GM19351 (cell line): ENCODE measurements around the gene BOD1.
A peak's percentile ranks its signal among the peaks of the same experiment; 100 is the strongest.

Source experiments
- ATAC-seq: cut with Tn5 transposase; IDR thresholded peaks from one replicate; pipeline ENCODE4 v1.9.1; 2021; ENCODE audit warnings: mild to moderate bottlenecking, moderate library complexity; ENCODE audit not compliant: unreplicated experiment

BOD1 gene

DNA sequence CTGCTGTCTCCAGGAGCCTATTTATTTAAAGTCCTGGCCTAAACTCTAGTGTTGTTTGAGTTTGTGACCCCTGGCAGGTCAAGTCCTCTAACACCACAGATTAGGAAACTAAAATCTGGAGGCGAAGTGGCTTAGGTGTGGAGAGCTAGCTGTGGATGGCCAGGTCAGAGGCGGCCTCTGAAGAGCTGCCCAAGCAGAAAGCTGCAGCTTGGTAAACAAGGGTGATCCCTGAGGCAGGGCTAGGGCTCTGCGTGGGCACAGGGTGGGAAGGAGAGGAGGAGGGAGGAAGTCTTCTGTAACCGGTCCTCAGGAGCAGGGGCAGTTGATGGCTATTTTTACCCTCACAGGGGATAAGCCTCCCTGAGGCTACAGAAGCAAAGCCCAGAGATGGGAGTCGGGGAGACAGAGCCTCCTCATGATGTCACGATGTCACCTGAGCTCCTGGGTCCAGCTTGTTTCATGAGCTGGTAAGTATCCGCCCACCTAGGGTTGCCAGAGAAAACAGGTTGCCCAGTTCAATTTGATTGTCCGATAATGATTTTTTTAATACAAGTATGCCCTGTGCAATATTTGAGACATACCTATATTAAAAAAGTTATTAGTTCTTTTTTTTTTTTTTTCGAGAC is 25.9 kb upstream of the BOD1 start:
- ATAC-seq, result no peak

DNA sequence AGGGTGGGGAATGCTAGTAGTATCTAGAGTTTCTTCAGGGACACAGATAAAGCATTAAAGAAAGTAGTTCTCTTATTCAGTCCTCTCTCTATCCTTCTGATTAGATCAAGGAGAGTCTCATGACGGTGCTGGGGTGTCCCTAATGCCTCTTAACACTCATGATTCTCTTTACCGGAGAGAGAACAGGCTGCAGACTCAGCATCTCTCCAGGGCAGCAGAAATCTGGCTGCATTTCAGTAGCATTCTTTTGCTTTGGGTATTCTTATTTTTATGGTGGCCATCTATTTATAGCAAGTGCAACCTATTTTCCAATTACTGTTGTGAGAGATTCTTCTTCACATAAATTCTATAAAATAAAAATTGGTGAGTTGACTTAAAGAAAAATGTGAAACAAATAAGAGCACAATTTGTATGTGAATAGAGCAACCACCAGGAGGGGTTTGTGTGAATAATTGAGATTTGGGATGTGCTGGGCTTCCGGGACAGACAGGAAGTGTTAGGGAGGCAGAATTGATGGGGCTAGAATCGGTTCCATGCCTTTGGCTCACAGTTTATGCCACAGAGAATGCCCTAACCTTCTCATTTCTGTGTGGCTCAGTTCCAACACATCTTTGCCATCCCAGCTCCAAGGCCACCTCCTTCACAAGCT is 23.8 kb upstream of the BOD1 start:
- ATAC-seq, result no peak

DNA sequence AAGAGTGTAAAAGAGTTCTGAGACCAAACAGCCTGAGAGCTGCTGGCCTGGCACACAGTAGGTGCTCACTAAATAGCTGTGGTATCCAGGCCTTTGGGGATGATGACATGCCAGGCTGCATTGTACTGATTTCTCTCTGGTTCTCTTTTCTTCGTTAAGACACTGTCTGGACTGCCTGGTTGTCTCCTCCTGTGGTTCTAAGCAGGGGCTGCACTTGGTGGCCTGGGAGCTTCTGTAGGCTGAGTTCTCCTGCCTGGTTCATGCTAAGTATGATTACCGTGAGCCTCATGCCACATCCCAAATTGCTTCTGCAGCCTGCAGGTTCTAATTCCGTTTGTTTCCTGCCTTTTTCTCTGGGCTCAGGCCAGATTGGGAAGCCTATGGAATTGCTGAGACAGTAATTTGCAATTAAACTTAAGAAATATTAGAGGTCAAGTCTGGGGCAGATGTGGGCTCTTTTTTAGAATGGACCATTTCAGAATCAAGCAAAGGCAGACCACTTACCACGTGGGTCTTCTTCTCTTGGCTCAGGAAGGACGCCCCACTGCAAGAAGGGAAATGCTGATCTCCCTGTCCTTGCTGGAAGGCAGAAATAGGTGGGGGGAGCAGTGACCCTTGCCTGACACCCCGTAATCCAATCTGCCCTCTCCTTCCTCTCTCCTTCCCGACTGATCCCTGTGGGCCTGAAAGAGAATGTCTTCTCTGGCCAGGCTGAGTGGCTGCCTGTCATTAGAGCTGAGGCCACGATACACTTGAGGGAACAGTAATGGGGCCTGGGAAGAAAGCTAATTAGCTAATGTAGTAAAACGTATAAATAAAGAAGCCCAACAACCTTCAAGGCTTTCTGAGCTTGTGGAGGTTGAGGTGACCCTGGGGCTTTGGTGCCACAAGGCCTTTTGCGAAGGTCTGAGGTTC is 21.9 kb upstream of the BOD1 start:
- no peak for ATAC-seq

DNA sequence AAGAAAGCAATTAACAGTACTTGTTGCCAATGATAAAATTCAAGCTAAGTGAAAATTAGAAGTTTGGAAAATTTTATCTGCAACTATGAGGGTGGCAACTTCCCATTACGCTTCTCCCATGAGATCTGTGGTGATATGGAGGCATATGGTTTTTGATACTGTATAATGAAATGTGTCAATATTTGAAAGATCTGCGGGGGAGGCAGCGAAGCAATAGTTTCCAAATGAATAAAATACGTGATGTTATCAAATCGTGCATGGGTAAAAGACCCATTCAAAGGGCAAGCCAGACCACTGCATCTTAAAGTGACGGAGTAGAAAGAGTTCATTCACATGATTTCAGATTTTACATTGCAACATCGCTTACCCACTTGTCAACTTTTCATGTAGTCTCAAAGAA is 20.9 kb upstream of the BOD1 start:
- no peak for ATAC-seq

DNA sequence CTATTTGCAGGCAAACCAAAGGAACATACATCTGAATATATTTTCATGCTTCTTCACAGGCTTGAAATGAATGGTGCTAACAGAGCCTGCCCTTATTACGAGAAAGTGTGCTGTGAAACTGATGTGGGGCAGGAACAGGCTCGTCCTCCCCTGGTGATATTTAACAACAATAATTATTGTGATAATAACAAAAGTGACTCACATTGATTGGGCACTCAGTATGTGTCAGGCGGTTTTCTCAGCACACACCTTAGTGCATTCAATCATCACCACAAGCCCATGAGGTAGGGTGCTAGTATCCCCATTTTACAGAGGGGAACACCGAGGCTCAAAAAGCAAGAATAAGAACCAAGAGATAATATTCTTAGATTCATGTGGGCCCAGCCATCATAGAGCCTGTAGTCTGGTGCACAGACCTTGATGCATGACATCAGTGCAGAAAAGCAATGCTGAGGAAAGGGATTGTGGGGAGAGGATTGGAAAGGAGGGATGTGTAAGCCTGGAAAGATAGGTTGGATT is 18.1 kb upstream of the BOD1 start:
- no peak for ATAC-seq

DNA sequence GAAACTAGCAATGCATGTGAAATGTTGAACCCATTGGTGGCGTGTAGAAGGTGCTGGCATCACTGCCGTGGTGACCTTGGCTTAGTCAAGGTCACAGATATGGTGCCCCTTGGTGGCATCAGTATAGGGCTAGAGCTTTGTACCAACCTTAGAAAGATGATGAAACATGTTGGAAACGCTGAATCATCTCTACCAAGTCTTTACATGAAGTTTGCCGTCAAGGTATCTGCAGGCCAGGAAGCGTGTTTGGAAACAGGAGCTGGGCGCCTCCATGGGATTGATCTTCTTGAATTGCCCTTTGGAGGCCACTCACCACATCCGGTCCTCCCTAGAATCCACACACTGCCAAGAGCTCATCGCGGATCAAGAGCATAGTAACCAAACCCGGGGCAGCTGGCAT is 16.9 kb upstream of the BOD1 start:
- no peak for ATAC-seq

DNA sequence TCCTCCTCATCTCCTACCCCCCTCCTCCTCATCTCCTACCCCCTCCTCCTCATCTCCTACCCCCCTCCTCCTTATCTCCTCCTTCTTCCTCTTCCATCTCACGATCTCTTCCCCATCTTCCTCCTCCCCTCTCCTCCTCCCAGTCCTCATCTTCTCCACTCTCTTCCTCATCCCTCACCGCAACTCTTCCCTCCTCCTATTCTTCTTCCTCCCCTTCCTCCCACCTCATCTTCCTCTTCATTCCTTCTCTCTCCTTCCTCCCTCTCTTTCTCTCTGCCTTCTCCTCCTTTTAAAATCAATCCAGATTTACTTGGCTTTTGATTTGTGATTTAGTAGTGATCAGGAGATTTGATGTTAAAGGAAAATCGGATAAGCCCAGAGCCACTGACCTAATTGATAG is 15.0 kb upstream of the BOD1 start:
- no peak for ATAC-seq

DNA sequence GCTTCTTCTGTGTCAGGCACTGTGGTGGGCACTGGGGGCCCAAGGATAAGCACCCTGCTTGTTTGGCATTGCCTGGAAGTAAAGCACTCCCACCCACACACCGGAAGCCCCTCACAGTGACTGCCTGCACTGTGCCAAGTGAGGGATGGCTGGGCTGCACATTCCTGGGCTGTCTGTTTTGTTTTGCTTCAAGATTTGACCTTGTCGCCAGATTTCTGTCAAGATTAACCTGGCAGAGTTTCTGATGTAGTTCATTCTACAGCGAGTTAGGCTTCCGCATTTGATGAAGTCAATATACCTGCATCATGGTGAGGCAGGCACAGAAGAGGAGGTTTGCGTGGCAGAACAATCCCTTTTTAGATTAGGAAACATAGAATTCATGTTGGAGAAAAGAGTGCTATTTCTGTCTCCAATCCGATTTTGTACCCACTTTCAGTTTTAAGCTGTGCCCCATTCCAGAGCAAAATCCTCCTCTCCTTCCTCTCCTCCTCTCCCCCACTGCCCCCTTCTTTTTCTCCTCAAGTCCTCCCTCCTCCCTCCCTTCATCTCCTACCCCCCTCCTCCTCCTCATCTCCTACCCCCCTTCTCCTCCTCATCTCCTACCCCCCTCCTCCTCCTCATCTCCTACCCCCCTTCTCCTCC is 14.4 kb upstream of the BOD1 start:
- no peak for ATAC-seq

DNA sequence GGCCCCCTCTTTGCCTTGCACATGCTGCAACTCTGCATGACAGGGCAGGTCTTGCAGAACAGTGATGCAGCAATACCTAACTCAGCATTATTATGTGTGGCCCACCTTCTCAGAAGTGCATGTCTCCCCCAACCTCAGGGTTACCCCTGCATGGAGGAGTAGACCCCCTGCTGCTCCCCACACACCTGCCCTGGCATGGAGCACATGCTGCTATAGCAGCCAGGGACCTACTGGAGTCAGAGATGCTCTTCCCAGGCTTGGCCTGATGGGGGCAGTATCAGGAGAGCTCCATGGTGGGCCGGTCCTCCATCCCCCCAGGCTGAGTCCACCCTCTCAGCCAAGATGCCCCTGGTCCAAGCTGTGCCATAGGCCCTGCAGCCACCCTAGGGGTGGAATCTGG is 13.2 kb upstream of the BOD1 start:
- peak; percentile 52 for ATAC-seq

DNA sequence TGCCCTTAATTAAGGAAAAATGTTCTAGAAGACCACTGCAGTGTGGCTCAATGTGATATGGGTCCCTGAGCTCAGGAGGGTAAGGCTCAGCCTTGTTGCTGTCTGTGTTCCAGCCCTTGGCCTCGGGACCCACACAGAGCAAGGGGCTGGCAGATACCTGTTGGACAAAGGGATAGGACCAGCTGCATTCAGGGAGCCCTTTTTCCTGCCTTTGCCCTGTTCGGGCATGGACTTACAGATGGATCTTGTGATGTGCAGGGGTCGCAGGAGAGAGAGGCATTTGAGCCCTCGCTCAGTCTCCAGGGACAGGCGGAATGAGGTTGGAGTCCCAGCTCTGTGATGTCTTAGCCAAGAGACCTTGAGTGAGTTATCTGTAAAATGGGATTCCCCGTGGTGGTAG is 12.1 kb upstream of the BOD1 start:
- no peak for ATAC-seq

DNA sequence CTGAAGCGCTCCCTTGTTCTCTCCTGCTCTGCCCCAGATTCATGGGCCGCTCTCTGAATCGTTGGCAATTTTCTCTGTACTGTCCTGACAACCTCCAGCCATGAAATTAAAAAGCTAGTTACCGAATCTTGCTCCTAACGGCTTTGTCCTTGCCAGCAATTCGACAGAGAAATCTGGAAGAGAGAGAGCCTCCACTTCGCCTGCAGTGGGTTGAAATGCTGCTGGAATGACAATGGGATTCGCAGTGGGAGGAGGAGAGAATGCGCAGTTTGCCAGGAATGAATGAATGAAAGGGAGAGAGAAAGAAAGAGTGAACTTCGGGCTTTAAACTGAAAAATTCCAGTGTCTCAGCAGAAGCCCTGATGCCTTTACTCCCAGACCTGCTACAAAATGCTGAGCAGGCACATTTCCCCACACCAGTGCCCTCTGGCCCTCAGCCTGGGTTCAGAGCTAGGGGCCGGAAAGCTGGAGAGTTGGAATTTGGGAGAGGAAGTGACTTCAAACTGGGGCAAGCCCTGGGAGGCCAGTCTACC is 11.5 kb upstream of the BOD1 start:
- no peak for ATAC-seq

DNA sequence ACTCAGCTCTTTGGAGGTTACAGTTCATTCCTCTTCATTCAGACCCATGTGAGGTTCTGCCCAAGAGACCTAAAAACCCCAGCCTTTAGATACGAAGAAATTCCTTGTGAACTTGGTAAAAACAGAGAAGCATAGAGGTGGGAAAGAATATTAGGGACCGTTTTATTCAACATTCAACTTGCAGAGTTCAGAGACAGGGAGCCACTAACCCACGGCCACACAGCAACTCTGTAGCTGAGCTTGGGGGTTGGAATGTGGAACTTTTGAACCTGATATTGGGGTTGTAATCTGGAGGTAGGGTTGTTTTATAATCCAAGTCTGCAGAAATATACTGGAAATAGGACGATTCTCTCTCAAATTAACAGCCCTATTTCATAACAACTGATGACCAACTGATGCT is 10.8 kb upstream of the BOD1 start:
- ATAC-seq, result no peak

DNA sequence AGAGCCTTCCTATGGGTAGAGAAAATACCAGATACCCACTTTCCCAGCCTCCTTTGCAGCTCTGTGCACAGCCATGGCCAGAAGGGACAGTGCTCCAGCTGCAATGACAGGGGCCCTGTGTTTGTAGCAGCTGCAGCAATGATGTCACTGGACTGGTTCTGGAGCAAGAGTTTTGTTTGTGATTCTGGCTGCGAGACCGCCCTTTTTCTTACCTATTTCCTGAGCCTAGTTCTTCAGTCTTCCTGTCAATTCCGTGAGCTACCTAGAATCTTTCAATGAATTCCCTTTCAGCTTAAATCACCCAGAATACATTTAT is 10.0 kb upstream of the BOD1 start:
- ATAC-seq, result no peak

DNA sequence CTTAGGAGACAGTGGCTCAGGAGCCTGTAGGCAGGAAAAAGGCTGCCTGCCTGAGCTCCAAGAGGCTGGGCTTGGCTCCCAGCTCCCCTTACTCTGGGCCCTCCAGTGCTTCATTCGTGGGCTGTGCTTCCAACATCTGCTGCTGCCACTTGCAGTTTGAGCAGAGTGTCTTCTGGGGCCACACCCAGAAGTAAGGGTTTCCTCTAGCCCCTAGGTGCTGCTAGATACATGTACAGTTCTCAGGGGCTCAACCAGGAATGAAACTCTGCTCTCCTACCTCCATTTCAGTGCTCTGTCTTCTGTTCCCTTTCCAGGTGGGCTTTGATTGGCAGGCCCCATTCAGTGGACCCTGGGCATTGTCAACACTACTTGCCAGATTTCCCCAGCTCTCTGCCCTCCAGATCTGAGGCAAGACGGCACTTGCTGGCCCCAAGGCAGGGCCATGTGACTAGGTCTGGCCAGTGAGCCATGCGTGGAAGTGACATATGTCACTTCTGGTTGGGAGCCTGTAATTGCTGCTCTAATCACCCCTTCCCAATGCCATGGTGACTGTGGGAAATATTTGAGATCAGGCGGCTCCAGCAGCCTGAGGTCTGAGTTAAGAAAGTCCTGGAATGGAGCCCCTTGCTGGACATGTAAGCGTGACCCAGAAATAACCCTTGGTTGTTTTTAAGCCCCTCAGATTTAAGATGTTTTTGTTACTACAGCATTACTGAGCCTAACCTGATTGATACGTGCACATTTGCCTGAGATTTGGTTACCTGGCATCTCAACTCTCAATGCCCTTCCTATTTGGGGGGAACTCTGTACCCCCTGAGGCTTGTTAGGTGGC is 9.4 kb upstream of the BOD1 start:
- peak; percentile 83 for ATAC-seq

DNA sequence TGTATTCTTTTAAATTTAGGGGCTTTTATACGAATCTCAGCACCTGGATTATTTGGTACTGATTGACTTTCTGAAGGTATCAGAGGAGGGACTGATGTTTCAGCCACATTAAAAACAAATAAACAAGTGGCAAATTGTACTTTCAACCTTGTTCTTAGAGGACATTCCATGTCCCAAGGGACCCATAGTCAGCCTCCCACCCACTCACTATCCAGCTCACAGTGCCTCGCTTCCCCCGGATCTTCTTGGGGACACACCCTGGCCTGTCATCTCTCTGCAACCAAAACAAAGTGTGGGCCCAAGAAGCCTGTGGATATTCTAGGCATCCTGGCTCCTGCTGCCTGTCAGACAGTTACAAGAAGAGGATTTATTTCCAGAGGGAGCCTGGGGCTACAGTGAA is 8.8 kb upstream of the BOD1 start:
- ATAC-seq, result no peak

DNA sequence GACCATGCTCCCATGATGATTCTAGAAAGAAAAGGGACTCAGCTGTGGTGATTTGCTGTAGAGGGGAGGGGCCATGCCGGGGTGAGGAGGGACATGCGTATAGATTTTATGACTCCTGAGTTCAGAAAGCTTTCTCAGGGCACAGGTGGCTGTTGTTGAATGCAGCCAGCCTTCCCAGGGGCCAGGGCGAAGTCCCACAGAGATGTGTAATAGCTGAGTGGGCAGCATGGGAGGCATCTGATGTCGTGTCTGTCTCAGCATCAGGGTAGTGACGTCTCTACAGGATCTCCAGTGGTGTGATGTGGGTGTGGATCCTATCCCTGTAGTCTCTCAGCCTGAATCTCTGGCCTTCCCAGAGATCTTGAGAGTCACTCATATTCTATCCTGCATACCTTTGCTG is 7.8 kb upstream of the BOD1 start:
- ATAC-seq, result no peak

DNA sequence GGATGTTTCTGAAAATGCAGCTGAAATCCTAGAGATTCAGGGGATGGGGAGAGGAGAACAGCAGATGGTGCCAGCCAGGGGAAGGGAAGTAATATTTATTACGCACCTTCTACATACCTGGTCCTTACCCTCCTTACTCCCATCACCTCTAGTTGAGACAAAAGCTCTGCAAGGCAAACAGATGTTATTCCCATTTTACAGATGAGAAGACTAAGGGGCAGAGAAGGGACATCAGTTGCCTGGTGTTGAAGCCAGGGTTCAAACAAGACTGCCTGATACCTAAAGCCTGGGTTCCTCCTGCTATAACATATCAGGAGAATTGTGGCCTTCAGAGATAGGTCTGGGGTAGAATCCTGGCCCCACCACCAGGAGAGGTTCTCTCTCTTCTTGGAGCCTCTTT is 7.3 kb upstream of the BOD1 start:
- ATAC-seq, result no peak

DNA sequence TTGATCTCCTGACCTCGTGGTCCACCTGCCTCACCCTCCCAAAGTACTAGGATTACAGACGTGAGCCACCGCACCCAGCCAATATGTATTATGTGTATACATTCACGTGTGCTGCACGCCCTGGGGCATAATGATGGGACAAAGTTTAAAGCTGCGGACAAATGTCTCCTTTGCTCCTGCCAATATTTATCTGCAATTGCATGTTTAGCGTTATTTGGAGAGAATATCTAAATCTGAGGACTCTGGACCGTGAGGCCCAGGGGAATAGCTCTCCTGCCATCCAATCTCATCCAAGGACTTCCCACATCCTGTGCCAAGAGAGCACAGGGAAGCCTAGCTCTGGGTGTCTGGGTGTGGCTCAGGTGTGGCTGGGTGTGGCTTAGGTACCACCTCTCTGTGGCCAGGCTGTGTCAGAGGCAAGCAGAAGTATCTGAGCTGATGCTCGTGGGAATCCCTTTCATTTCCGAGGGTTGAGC is 6.9 kb upstream of the BOD1 start:
- no peak for ATAC-seq

DNA sequence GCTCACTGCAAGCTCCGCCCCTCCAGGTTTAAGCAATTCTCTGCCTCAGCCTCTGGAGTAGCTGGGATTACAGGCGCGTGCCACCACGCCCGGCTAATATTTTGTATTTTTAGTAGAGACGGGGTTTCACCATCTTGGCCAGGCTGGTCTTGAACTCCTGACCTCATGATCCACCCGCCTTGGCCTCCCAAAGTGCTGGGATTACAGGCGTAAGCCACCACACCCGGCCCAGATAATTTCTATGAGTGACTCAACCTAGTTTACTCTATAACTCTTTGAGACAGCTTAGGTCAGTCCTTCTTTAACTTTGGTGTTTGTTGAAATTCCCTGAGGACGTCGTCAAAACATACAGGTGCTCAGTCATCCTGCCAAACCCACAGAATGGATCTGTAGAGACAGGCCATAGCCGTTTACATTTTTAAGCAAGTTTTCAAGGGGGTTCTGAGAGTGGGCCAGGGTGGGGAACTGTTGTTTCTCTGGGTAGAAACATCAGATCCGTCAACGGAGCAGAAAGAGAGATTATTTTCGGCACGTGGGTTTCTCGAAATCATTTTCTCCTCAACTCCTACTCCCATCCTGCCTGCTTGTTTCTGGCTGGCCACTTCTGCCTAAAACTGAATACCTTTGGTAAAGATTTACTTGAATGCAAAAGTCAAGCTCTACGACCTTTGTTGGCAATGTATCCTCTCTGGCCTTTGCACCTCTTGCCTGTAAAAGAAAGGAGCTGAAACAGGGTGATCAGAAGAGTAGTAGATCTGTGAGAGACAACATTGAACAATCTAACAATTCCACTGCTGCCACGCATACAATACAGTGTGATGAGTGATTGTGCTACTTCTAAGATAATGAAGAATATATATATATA is 6.0 kb upstream of the BOD1 start:
- ATAC-seq, result no peak
